Ishikawa (cell line): ENCODE measurements around the gene JPH3.

ENCODE experiments used
- EGR1 ChIP-seq: IDR thresholded peaks from 2 replicates; pipeline ENCODE4 v1.6.1; 2012
- EP300 ChIP-seq: IDR thresholded peaks from 2 replicates; pipeline ENCODE4 v1.6.1; 2012; ENCODE audit warnings: borderline replicate concordance
- RAD21 ChIP-seq: IDR thresholded peaks from 2 replicates; pipeline ENCODE4 v1.6.1; 2012; ENCODE audit warnings: low read depth
- REST ChIP-seq: IDR thresholded peaks from 2 replicates; pipeline ENCODE4 v1.6.1; 2012; ENCODE audit warnings: low read depth, mild to moderate bottlenecking
- ZBTB7A ChIP-seq: IDR thresholded peaks from 2 replicates; pipeline ENCODE4 v1.6.1; 2012; ENCODE audit warnings: low read depth

DNA sequence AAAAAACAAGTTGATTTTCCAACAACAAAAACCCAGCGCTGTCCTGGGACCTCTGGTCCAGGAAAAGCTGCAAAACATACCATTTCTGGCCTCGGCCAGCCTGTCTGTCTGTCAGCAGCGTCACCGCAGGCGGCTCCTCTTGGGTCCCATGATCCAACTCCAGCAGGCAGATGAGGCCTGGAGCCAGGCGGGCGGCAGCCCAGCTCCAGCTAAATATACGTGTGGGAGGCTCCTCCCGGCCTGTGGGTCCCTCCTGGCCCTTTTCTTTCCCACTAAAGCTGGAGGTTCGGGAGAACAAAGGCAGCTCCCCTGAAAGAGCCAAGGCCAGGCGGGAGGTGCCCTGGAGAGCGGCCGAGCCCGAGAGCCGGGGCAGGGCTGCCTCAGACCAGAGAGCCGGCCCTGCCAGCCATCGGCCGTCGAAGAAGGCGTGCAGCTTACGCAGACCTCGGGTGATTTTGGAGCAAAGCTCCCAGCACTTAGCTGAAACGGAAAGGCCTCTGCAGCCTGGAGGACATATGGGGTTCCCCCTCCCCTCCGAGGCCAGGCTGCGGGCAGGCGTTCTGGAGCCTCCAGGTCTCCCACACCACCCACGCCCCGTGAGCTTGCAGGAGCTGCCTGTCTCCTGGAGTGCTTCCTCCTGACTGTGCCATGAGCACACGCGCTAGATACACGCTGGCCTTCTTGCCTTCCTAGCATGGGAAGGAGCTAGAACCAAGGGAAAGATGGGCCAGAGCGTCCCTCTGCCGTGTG is 19.9 kb upstream of the JPH3 start:
- TF ChIP-seq EP300: no peak
- no peak for TF ChIP-seq REST
- no peak for TF ChIP-seq EGR1
- no peak for TF ChIP-seq RAD21
- no peak for TF ChIP-seq ZBTB7A
